ENCODE data around the gene MILR1.
"Not testable (repeated sequence)": the region's sequence is repeated elsewhere in the genome, so short reads cannot be mapped to it uniquely, and the experiment has no call there.

MILR1 gene

DNA sequence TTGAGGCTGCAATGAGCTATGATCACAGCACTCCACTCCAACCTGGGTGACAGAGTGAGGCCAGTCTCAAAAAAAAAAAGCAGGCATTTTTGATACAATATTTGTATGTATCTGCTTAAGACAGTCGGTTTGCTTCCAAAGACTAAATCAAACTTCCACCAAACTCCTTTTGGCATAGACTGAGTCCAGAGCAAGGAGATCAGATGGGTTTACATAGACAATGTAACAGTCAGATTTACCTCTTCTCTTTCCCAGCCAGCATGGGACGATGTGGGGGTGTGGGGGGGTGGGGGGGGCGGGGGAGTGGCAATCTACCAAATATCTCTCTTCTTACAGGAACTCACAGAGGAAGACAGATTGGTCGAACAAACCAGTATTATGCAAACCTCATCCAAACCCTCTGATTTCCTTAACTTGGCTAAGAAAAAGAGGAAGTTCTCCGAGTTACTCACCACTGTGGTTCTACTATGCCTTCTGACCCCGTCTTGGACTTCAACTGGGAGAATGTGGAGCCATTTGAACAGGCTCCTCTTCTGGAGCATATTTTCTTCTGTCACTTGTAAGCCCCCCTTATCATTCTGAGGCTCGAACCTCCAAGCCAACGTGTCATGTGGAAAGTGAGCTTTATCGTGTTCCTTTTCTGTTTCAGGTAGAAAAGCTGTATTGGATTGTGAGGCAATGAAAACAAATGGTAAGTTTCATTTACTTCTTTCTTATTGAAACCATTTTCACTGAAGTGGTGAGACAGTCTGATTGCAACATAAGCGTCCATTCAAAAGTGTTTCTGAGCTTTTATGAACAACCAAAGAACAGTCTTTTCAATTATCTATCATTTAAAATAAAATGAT lies at the start of gene MILR1:
Gene MILR1, plus strand, starts transcription at position 451 of the 848 bp plus-strand sequence. Its CDS starts 54 bp downstream, at position 505.
- no peak for DNase-seq (ENCODE audit: low spot score)

DNA sequence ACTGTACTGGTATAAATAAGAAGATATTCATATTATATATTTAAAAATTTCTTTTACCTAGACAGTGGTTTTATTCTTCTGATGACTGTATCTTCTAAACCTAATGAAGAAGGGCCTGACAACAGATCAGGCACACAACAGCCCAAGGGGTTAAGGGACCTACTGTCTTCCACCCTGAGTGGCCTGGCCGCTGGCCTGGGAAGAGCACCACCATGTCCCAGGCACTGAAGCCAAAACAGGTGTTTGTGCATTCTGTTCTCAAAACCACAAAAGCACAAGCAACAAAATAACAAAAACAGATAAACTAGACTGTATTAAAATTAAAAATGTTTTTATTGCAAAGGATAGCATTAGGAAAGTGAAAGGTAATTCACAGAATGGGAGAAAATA lies 49.2 kb upstream of the MILR1 start:
- no peak for DNase-seq (ENCODE audit: low spot score)

GRCh38 chr17:64400642-64401041 lies 48.3 kb upstream of the MILR1 start:
- no peak for DNase-seq (ENCODE audit: low spot score)

DNA sequence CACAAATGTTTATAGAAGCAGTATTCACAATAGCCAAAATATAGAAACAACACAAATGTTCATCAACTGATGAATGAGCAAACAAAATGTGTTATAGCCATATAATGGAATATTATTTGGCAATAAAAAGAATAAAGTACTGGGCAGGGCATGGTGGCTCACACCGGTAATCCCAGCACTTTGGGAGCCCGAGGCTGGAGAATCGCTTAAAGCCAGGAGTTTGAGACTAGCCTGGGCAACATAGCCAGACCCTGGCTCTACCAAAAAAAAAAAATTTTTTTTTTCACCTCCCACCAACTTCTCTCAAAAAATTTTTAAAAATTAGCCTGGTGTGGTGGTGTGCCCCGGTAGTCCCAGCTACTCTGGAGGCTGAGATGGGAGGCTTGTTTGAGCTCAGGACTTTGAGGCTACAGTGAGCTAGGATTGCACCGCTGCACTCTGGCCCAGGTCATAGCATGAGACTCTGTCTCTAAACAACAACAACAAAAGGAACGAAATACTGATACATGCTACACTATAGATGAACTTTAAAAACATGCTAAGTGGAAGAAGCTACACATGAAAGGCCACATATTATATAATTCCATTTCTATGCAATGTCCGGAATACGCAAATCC lies 47.6 kb upstream of the MILR1 start:
- no peak for DNase-seq (ENCODE audit: low spot score)

GRCh38 chr17:64401941-64402340 lies 47.0 kb upstream of the MILR1 start:
- no peak for DNase-seq (ENCODE audit: low spot score)

DNA sequence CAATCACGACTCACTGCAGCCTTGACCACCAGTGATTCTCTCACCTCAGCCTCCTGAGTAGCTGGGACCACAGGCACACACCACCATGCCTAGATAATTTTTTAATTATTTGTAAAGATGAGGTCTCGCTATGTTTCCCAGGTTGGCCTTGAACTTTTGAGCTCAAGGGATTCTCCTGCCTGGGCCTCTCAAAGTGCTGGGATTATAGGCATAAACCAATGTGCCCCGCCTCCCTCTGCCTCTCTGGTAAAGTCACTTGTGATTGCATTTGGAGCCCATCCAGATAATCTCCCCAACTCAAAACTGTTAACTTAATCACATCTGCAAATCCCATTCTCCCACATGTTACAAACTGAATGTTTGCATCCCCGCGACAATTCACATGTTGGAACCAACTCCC lies 46.4 kb upstream of the MILR1 start:
- no peak for DNase-seq (ENCODE audit: low spot score)

- no peak for DNase-seq (ENCODE audit: low spot score)
Measured at GRCh38 chr17:64403881-64404460, 44.9 kb upstream of the MILR1 start.

- DNase-seq (ENCODE audit: low spot score): no peak
Measured at GRCh38 chr17:64406321-64407200, 42.4 kb upstream of the MILR1 start.

GRCh38 chr17:64410750-64411490 lies 38.0 kb upstream of the MILR1 start:
- no peak for DNase-seq (ENCODE audit: low spot score)

GRCh38 chr17:64411999-64412771 lies 36.7 kb upstream of the MILR1 start:
- no peak for DNase-seq (ENCODE audit: low spot score)

DNA sequence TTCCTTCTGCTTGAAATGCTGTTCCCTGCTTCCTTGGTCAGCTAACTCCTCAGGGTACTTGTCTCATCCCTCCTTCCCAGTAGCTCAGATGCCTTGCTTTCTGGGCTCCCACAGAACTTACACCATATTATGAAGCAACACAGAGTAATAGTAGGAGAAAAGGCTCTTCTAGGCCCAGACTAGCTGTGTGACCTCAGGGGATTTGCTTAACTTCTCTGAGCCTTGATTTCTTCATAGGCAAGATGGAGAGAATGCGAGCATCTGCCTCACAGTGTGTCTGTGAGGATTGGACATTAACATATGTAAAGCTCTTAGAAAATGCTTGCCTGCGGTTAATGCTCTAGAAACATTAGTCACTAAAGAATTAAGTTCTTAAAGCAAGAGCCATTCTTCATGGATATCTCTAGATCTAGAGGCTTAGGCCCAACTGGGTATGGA lies 36.0 kb upstream of the MILR1 start:
- no peak for DNase-seq (ENCODE audit: low spot score)

GRCh38 chr17:64413513-64413912 lies 35.4 kb upstream of the MILR1 start:
- DNase-seq (ENCODE audit: low spot score): no peak

DNA sequence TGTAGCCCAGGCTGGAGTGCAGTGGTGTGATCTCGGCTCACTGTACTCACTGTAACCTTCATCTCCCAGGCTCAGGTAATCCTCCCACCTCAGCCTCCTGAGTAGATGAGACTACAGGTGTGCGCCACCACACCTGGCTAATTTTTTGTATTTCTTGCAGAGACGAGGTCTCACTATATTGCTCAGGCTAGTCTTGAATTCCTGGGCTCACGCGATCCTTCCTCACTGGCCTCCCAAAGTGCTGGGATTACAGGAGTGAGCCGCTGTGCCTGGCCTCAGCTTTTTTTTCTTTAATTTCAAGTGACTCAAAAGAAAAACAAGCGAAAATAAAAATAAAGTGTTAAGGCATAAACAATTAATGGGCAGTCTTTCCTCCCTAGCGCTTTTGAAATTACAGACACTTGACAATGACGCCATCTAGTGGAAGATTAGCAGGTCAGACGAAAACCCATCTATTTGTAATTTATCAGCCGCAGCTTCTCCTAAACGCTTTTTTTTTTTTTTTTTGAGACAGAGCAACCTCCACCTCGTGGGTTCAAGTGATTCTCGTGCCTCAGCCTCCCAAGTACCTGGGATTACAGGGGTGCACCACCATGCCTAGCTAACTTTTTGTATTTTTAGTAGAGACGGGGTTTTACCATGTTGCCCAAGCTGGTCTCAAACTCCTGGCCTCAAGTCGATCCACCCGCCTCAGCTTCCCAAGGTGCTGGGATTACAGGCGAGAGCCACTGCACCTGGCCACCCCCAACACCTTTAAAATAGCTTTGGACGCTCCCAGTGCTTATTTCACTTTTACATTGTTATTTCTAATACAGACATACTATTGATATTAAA lies 30.2 kb upstream of the MILR1 start:
- DNase-seq (ENCODE audit: low spot score): no peak

DNA sequence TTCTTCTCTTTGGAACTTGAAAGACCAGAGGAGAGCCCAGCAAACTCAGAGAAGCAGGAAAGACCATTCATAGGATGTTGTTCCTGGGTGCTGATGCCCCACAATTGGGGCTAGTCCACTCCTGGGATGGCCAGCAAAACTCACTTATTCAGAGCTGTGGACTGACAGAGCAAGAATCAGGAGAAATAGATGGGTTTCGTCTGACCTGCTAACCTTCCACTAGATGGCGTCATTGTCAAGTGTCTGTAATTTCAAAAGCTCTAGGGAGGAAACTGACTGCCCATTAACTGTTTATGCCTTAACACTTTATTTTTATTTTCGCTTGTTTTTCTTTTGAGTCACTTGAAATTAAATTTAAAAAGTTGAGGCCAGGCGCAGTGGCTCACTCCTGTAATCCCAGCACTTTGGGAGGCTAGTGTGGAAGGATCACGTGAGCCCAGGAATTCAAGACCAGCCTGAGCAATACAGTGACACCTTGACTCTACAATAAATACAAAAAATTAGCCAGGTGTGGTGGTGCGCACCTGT lies 28.7 kb upstream of the MILR1 start:
- no peak for DNase-seq (ENCODE audit: low spot score)

DNA sequence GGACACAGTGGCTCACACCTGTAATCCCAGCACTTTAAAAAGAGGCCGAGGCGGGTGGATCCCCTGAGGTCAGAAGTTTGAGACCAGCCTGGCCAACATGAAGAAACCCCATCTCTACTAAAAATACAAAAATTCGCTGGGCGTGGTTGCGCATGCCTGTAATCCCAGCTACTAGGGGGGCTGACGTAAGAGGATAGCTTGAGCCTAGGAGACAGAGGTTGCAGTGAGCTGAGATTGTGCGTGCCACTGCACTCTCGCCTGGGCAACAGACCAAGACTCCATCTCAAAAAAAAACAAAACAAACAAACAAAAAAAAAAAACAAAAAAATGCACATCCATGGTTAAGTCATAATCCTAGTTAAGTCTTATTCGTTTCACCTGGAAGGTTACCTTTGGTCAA lies 26.8 kb upstream of the MILR1 start:
- not testable (repeated sequence) for DNase-seq (ENCODE audit: low spot score)

DNA sequence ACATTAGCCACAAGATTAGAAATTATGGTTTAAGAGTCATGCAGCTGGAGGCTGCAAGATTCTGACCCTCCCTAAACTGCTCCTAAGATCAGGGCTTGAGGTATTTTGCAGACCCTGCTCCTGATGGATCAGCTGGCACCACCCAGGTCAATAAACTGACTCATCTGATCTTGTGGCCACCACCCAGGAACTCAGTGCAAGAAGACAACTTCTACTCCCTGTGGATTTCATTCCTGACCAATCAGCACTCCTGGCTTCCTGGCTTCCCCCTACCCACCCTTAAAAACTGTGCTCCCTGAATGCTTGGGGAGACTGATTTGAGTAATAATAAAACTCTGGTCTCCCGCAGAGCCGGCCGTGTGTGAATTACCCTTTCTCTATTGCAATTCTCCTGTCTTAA lies 25.0 kb upstream of the MILR1 start:
- DNase-seq (ENCODE audit: low spot score): no peak

DNA sequence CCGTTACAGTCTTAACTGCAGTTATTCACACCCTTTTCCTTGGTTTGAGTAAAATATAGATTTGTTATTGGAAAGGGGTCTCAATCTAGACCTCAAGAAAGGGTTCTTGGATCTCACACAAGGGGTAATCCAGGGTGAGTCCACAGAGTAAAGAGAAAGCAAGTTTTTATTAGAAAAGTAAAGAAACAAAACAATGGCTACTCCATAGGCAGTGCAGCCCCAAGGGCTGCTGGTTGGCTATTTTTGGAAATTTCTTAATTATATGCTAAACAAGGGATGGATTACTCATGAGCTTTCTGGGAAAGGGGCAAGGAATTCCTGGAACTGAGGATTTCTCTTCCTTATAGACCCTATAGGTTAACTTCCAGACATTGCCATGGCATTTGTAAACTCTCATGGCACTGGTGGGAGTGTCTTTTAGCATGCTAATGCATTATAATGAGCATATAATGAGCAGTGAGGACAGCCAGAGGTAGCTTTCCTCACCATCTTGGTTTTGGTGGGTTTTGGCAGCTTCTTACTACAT lies 24.5 kb upstream of the MILR1 start:
- DNase-seq (ENCODE audit: low spot score): no peak

DNA sequence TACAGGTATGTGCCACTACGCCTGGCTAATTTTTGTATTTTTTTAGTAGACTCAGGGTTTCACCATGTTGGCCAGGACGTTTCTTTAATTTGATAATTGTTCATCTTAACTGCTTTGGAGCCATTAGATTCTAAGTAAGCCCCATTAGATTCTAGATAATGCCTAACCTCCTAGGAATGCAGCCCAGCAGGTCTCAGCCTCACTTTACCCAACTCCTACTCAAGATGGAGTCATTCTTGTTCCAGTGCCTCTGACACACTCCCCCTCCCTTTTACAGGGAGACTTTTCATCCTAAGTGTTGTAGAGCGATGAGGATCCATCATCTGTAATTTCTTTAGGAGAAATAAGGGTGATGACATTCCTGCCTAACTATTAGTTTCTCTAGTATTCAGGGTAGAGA lies 23.7 kb upstream of the MILR1 start:
- DNase-seq (ENCODE audit: low spot score): no peak

DNA sequence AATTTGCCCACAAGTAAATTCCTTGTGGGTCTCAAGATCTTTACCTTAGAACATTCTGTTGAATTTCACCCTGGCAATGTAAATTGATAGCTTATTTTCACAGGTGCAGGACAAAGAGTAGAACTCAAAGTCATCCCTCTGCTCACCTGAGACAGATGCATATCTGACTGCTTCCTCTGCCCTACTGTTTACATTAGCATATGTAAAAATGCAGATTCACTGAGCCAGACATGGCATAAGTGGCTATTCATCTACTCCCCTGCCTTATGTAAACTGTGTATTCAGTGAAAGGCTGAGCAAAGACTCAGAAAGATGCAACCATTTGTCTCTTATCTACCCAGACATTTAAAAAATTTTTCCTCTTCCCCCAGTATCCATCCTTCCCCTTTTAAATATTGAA lies 22.3 kb upstream of the MILR1 start:
- no peak for DNase-seq (ENCODE audit: low spot score)
